Karpas-422 (cell line): ENCODE results near the gene C17orf114. TPM values are rescaled to one million over a fixed set of nuclear protein-coding genes. Genes with fewer than 3 reads are reported as not detected.

Experiments
- DNase-seq: peaks from one replicate; pipeline ENCODE4 v3.0.0-alpha.2; 2015
- H2AFZ ChIP-seq: fragments of 200-600 bp; sonication (generic); 2 replicates; pipeline ENCODE4 v1.6.1; 2014; ENCODE audit warnings: antibody characterized with exemption, low read length, mixed read lengths
- H3K27ac ChIP-seq: fragments of 200-600 bp; sonication (generic); 2 replicates; pipeline ENCODE4 v1.5.1; 2014; ENCODE audit warnings: mild to moderate bottlenecking, low read length, moderate library complexity
- H3K27me3 ChIP-seq: fragments of 200-600 bp; sonication (generic); 2 replicates; pipeline ENCODE4 v1.6.1; 2014; ENCODE audit warnings: low read length, mixed read lengths
- H3K36me3 ChIP-seq: fragments of 200-600 bp; sonication (generic); 2 replicates; pipeline ENCODE4 v1.6.1; 2014; ENCODE audit warnings: low read length, mixed read lengths; ENCODE audit not compliant: insufficient read depth
- H3K4me1 ChIP-seq: fragments of 200-600 bp; sonication (generic); 2 replicates; pipeline ENCODE4 v1.6.1; 2014; ENCODE audit warnings: mild to moderate bottlenecking, low read length, mixed read lengths
- H3K4me2 ChIP-seq: fragments of 200-600 bp; sonication (generic); 2 replicates; pipeline ENCODE4 v1.6.1; 2014; ENCODE audit warnings: low read length, low read depth, mild to moderate bottlenecking; ENCODE audit not compliant: poor library complexity, severe bottlenecking
- H3K4me3 ChIP-seq: fragments of 200-600 bp; sonication (generic); 2 replicates; pipeline ENCODE4 v1.5.1; 2014; ENCODE audit warnings: mild to moderate bottlenecking, antibody characterized with exemption, low read length, mixed read lengths
- H3K79me2 ChIP-seq: fragments of 200-600 bp; sonication (generic); 2 replicates; pipeline ENCODE4 v1.6.1; 2014; ENCODE audit warnings: mild to moderate bottlenecking, low read length, mixed read lengths
- H3K9ac ChIP-seq: fragments of 200-600 bp; sonication (generic); 2 replicates; pipeline ENCODE4 v1.6.0; 2014; ENCODE audit warnings: low read length
- H3K9me2 ChIP-seq: fragments of 200-600 bp; sonication (generic), shearing (Covaris generic); replicated peaks from 2 replicates; pipeline ENCODE4 v1.6.0; 2014; ENCODE audit warnings: mild to moderate bottlenecking, low read length, moderate library complexity; ENCODE audit not compliant: insufficient read depth
- H3K9me3 ChIP-seq: fragments of 300-700, 200-600 bp; sonication (generic); 2 replicates; pipeline ENCODE4 v1.6.1; 2014; ENCODE audit warnings: low read length, mixed read lengths
- H4K20me1 ChIP-seq: fragments of 200-600 bp; sonication (generic); 2 replicates; pipeline ENCODE4 v1.6.1; 2014; ENCODE audit warnings: mild to moderate bottlenecking, antibody characterized with exemption, low read length, low read depth; ENCODE audit not compliant: insufficient read depth
- total RNA-seq: library from RNA; depleted of rRNA; stranded (reverse); fragments of >200 nt; shearing (Covaris generic); gene quantifications from 2 replicates; pipeline ENCODE4 v1.2.3, GENCODE V29; 2014; ENCODE audit warnings: low replicate concordance; rRNA removed

C17orf114 gene

GRCh38 chr17:4751932-4752331, 50.2 kb downstream of the C17orf114 start:
- no peaks in the 10 kb centered on the region for H3K4me1 ChIP-seq
- DNase-seq = no peak

More at GRCh38 chr17:4751932-4752331, 50.2 kb downstream of the C17orf114 start:
- Histone ChIP-seq H3K36me3 (no peaks in the 10 kb centered on the region), H4K20me1 (no peaks in the 10 kb centered on the region), H2AFZ (no peak overlapping the region), H3K4me3 (no peak overlapping the region), H3K4me2 (no peak overlapping the region), H3K27me3 (no peaks in the 10 kb centered on the region), H3K27ac (no peak overlapping the region), H3K9ac (no peak overlapping the region), H3K9me3 (no peaks in the 10 kb centered on the region), H3K9me2 (no peaks in the 10 kb centered on the region), H3K79me2 (no peaks in the 10 kb centered on the region)

Other genes starting within 250 kb of the C17orf114 start
- gene MYBBP1A, start 246.9 kb downstream of the C17orf114 start, total RNA-seq = 48.2 and 76.6 TPM in 2 replicates
- not detected in 2 replicates for gene GGT6, start 241.8 kb downstream of the C17orf114 start, total RNA-seq
- gene SMTNL2, start 217.8 kb downstream of the C17orf114 start, total RNA-seq = 0.45 TPM in 1 of 2 replicates, not detected in the other
- 0.72 and 1.5 TPM in 2 replicates for gene ALOX15, start 160.7 kb downstream of the C17orf114 start, total RNA-seq
- gene PELP1, start 98.2 kb downstream of the C17orf114 start, total RNA-seq = 27.7 and 34.6 TPM in 2 replicates
- 19.1 and 53.9 TPM in 2 replicates for gene ARRB2, start 91.7 kb downstream of the C17orf114 start, total RNA-seq
- gene MED11, start 70.9 kb downstream of the C17orf114 start, total RNA-seq = 20.3 and 21.0 TPM in 2 replicates
- gene ZMYND15, start 62.5 kb downstream of the C17orf114 start, total RNA-seq = not detected in 2 replicates
- 1.3 and 2.2 TPM in 2 replicates for gene CXCL16, start 62.4 kb downstream of the C17orf114 start, total RNA-seq
- gene TM4SF5, start 30.4 kb downstream of the C17orf114 start, total RNA-seq = not detected in 2 replicates
- gene VMO1, start 16.0 kb downstream of the C17orf114 start, total RNA-seq = not detected in 2 replicates
- gene GLTPD2, start 13.4 kb downstream of the C17orf114 start, total RNA-seq = not detected in 2 replicates
- 118 and 168 TPM in 2 replicates for gene PSMB6, start 6.2 kb downstream of the C17orf114 start, total RNA-seq
- gene PLD2, start 4.8 kb upstream of the C17orf114 start, total RNA-seq = 13.1 and 23.3 TPM in 2 replicates
- 28.7 and 56.6 TPM in 2 replicates for gene MINK1, start 31.0 kb upstream of the C17orf114 start, total RNA-seq
- 0.26 and 0.43 TPM in 2 replicates for gene C17orf107, start 97.2 kb upstream of the C17orf114 start, total RNA-seq
- gene CHRNE, start 100.8 kb upstream of the C17orf114 start, total RNA-seq = 0.11 and 0.22 TPM in 2 replicates
- gene GP1BA, start 129.9 kb upstream of the C17orf114 start, total RNA-seq = not detected in 2 replicates
- gene SLC25A11, start 137.7 kb upstream of the C17orf114 start, total RNA-seq = 79.0 and 79.1 TPM in 2 replicates
- 49.9 and 50.5 TPM in 2 replicates for gene RNF167, start 137.9 kb upstream of the C17orf114 start, total RNA-seq
- gene PFN1, start 146.2 kb upstream of the C17orf114 start, total RNA-seq = 748 and 1,567 TPM in 2 replicates
- 31.1 and 31.6 TPM in 2 replicates for gene ENO3, start 148.8 kb upstream of the C17orf114 start, total RNA-seq
- 24.6 and 40.7 TPM in 2 replicates for gene SPAG7, start 165.5 kb upstream of the C17orf114 start, total RNA-seq
- gene CAMTA2, start 185.3 kb upstream of the C17orf114 start, total RNA-seq = 9.5 and 15.6 TPM in 2 replicates
- gene INCA1, start 195.2 kb upstream of the C17orf114 start, total RNA-seq = not detected in 2 replicates
- 10.2 and 19.0 TPM in 2 replicates for gene KIF1C, start 195.6 kb upstream of the C17orf114 start, total RNA-seq
- not detected in 2 replicates for gene SLC52A1, start 233.1 kb upstream of the C17orf114 start, total RNA-seq